GM23338 (cell line): ENCODE measurements around the gene OBSCN.

Experiments
- CREB1 ChIP-seq: fragments of 250-450 bp; sonication (Bioruptor Pico); IDR thresholded peaks from 2 replicates; pipeline ENCODE4 v1.5.0; 2020; ENCODE audit warnings: low read depth, mild to moderate bottlenecking, moderate library complexity
- EZH2 ChIP-seq: fragments of 200-600 bp; sonication (generic); IDR thresholded peaks from one replicate; pipeline ENCODE4 v1.8.0; 2017; ENCODE audit warnings: antibody characterized with exemption, mild to moderate bottlenecking, low read depth; ENCODE audit not compliant: unreplicated experiment
- EZH2phosphoT487 ChIP-seq: fragments of 200-600 bp; sonication (generic); IDR thresholded peaks from one replicate; pipeline ENCODE4 v1.8.1; 2018; ENCODE audit warnings: antibody characterized with exemption; ENCODE audit not compliant: unreplicated experiment
- JUNB ChIP-seq: IDR thresholded peaks from one replicate; pipeline ENCODE4 v1.6.1; 2016; ENCODE audit warnings: antibody characterized with exemption; ENCODE audit not compliant: unreplicated experiment
- POLR2AphosphoS5 ChIP-seq: IDR thresholded peaks from 2 replicates; pipeline ENCODE4 v1.6.1; 2016; ENCODE audit warnings: antibody characterized with exemption, low read depth
- STAT1 ChIP-seq: IDR thresholded peaks from one replicate; pipeline ENCODE4 v1.6.1; 2016; ENCODE audit warnings: antibody characterized with exemption; ENCODE audit not compliant: unreplicated experiment
- ZNF331 ChIP-seq: fragments of 250-450 bp; sonication (Bioruptor Pico); IDR thresholded peaks from 2 replicates; pipeline ENCODE4 v1.5.0; 2020; ENCODE audit warnings: low read depth, mild to moderate bottlenecking, moderate library complexity
- TF ChIP-seq, protein P1 (sequence below), 2 experiments: fragments of 200-600 bp in 1 of 2; sonication (generic) in 1 of 2; conservative IDR thresholded peaks; 2 replicates each; pipeline versions ENCODE4 v1.5.1 to v1.6.1; 2016 to 2017; ENCODE audit warnings: antibody characterized with exemption in 2 of 2, low read depth in 2 of 2, mild to moderate bottlenecking in 2 of 2, moderate library complexity in 1 of 2
- TF ChIP-seq, protein P2 (sequence below): IDR thresholded peaks from 2 replicates; pipeline ENCODE4 v1.6.1; 2016; ENCODE audit warnings: antibody characterized with exemption
- TF ChIP-seq, protein P3 (sequence below): IDR thresholded peaks from one replicate; pipeline ENCODE4 v1.6.1; 2018; ENCODE audit warnings: antibody characterized with exemption; ENCODE audit not compliant: unreplicated experiment

DNA sequence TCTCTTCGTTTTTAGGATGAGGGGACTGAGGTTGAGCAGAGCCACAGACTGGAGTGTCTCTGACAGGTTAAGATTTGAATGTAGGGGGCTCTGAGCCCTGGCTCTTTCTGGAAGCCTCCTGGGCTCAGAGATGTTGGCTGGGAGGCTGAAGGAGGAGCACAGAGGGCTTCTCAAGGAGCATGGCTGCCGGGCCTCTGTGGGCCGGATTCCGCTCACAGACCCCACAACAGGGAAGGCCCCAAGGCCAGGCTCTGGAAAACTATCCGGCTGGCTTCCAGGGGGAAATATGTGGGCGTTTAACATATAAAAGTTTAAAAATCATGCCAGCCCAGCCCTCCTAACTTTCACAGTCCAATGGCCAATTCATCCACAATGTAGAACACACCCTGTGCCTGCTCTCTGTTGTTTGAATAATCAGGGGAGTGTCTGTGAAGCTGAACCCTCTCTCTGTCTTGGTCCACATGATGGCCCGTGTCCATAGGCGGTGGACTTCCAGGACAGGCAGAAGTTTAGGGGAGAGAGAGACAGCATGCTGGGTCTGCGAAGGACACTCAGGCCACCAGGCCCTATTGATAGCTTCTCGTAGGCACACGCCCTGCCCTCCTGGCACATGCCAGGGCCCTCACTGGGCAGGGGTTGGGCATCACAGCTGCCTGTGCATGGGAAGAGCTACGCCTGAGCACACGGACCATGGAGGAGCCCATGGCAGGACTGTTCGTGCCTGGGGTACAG, 10.8 kb downstream of the OBSCN start:
- no peak for TF ChIP-seq EZH2
- TF ChIP-seq, protein P1, sequence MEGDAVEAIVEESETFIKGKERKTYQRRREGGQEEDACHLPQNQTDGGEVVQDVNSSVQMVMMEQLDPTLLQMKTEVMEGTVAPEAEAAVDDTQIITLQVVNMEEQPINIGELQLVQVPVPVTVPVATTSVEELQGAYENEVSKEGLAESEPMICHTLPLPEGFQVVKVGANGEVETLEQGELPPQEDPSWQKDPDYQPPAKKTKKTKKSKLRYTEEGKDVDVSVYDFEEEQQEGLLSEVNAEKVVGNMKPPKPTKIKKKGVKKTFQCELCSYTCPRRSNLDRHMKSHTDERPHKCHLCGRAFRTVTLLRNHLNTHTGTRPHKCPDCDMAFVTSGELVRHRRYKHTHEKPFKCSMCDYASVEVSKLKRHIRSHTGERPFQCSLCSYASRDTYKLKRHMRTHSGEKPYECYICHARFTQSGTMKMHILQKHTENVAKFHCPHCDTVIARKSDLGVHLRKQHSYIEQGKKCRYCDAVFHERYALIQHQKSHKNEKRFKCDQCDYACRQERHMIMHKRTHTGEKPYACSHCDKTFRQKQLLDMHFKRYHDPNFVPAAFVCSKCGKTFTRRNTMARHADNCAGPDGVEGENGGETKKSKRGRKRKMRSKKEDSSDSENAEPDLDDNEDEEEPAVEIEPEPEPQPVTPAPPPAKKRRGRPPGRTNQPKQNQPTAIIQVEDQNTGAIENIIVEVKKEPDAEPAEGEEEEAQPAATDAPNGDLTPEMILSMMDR (conservative IDR thresholded peaks at IDR 0.05; ENCODE audit: low read depth in 2 of 2) = no peak
- TF ChIP-seq ZNF331 = no peak
- no peak for TF ChIP-seq STAT1
- no peak for TF ChIP-seq EZH2phosphoT487
- no peak for TF ChIP-seq CREB1 (CRISPR knock-in tag)
- TF ChIP-seq JUNB = no peak
- TF ChIP-seq, protein P2, sequence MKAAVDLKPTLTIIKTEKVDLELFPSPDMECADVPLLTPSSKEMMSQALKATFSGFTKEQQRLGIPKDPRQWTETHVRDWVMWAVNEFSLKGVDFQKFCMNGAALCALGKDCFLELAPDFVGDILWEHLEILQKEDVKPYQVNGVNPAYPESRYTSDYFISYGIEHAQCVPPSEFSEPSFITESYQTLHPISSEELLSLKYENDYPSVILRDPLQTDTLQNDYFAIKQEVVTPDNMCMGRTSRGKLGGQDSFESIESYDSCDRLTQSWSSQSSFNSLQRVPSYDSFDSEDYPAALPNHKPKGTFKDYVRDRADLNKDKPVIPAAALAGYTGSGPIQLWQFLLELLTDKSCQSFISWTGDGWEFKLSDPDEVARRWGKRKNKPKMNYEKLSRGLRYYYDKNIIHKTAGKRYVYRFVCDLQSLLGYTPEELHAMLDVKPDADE = no peak
- TF ChIP-seq POLR2AphosphoS5 = no peak
- TF ChIP-seq, protein P3, sequence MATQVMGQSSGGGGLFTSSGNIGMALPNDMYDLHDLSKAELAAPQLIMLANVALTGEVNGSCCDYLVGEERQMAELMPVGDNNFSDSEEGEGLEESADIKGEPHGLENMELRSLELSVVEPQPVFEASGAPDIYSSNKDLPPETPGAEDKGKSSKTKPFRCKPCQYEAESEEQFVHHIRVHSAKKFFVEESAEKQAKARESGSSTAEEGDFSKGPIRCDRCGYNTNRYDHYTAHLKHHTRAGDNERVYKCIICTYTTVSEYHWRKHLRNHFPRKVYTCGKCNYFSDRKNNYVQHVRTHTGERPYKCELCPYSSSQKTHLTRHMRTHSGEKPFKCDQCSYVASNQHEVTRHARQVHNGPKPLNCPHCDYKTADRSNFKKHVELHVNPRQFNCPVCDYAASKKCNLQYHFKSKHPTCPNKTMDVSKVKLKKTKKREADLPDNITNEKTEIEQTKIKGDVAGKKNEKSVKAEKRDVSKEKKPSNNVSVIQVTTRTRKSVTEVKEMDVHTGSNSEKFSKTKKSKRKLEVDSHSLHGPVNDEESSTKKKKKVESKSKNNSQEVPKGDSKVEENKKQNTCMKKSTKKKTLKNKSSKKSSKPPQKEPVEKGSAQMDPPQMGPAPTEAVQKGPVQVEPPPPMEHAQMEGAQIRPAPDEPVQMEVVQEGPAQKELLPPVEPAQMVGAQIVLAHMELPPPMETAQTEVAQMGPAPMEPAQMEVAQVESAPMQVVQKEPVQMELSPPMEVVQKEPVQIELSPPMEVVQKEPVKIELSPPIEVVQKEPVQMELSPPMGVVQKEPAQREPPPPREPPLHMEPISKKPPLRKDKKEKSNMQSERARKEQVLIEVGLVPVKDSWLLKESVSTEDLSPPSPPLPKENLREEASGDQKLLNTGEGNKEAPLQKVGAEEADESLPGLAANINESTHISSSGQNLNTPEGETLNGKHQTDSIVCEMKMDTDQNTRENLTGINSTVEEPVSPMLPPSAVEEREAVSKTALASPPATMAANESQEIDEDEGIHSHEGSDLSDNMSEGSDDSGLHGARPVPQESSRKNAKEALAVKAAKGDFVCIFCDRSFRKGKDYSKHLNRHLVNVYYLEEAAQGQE = no peak
